Gastrocnemius medialis (tissue), 4 donors: Measurements from ENCODE around the gene EME1.

Experiments used
- POLR2A ChIP-seq, 2 donors: fragments of 450-650 bp; IDR thresholded peaks; one replicate each; pipeline ENCODE4 v1.6.1; 2017; ENCODE audit warnings: antibody characterized with exemption in 2 of 2, mild to moderate bottlenecking in 2 of 2, moderate library complexity in 2 of 2
- TF ChIP-seq, protein P1 (sequence below), 5 experiments: fragments of 450-650 bp in 3 of 5; fragments of 200-600 bp in 2 of 5; sonication (generic) in 2 of 5; IDR thresholded peaks in 4 of 5; conservative IDR thresholded peaks in 1 of 5; 1 replicate in 4 of 5; 2 replicates in 1 of 5; pipeline ENCODE4 v1.5.1; 2016 to 2019; ENCODE audit warnings: antibody characterized with exemption in 5 of 5, mild to moderate bottlenecking in 3 of 5, moderate library complexity in 3 of 5

DNA sequence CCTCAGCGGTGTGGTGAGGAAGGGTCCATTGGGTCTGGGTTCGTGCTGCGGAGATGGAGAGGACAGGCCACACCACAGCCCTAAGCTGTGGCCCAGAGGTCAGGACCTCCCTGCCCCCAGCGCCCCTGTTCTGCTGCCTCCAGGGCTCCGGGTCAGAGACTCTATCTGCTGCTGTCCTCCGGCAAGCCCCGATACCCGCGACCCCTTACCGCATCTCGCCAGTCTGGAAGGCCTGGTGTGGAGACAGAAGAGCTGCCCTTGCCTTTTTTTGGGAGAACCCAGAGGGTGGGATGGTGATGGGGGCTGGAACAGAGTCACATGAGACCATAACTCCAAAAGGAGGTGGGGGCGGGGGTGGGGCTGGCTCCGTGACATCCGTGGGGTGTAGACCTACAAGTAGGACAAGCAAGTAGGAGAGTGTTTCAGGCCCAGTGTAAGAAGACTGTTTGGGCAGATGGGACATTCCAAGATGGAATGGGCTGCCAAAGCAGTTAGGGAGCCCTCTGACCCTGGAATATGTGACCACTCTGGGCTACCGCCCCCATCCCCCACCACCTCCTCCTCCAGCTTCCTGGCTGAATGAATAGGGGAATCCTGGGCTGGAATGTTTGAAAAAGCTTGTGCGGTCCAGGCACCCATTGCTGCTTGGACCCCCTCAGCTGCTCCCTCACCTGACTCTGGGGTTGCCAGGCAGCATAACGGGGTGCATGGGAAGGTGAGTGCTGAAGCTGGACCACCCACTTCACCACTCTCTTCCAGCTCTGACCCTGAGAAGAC lies 25.7 kb upstream of the EME1 start:
- TF ChIP-seq POLR2A (IDR thresholded peaks at IDR 0.05) = no peak
- TF ChIP-seq, protein P1, sequence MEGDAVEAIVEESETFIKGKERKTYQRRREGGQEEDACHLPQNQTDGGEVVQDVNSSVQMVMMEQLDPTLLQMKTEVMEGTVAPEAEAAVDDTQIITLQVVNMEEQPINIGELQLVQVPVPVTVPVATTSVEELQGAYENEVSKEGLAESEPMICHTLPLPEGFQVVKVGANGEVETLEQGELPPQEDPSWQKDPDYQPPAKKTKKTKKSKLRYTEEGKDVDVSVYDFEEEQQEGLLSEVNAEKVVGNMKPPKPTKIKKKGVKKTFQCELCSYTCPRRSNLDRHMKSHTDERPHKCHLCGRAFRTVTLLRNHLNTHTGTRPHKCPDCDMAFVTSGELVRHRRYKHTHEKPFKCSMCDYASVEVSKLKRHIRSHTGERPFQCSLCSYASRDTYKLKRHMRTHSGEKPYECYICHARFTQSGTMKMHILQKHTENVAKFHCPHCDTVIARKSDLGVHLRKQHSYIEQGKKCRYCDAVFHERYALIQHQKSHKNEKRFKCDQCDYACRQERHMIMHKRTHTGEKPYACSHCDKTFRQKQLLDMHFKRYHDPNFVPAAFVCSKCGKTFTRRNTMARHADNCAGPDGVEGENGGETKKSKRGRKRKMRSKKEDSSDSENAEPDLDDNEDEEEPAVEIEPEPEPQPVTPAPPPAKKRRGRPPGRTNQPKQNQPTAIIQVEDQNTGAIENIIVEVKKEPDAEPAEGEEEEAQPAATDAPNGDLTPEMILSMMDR (IDR thresholded peaks at IDR 0.05 in 4 of 5, conservative IDR thresholded peaks at IDR 0.05 in 1 of 5) = no peak
